ENCODE results near the gene CREBRF.

GRCh38 chr5:173089581-173089980, 33.4 kb downstream of the CREBRF start:
- no peak for TF ChIP-seq CTCF (IDR thresholded peaks at IDR 0.05; ENCODE audit: poor library complexity)
- no peak for TF ChIP-seq EZH2phosphoT487 (IDR thresholded peaks at IDR 0.05; ENCODE audit: low read depth, severe bottlenecking, unreplicated experiment)
- TF ChIP-seq EZH2 (IDR thresholded peaks at IDR 0.05; ENCODE audit: borderline replicate concordance) = no peak
